ENCODE measurements around the gene SPNS2. TPM values are rescaled to one million over a fixed set of nuclear protein-coding genes. Genes with fewer than 3 reads are reported as not detected.

The SPNS2 gene
- total RNA-seq, 2 donors from 2014 or later, result 13.7 to 17.4 TPM

- no peak for DNase-seq
- intact Hi-C loops (cut with DNase I), result no loop called here
- no peak for TF ChIP-seq CTCF (IDR thresholded peaks at IDR 0.05)
- Histone ChIP-seq H3K27me3 (no peaks in the 10 kb centered on the region), H3K36me3 (no peaks in the 10 kb centered on the region), H3K4me1 (peaks cover 33% of the 10 kb centered on the region), H3K9me3 (no peaks in the 10 kb centered on the region), H3K27ac (no peak overlapping the region), H3K9ac (ENCODE audit: low read depth in 2 of 2, low read length in 2 of 2) (peak overlapping the region; percentile 4 to 74), H3K4me3 (no peak overlapping the region)
These were observed 21.4 kb upstream of the SPNS2 start for GRCh38 chr17:4477255-4477791.

GRCh38 chr17:4478318-4478830, 20.3 kb upstream of the SPNS2 start:
- Histone ChIP-seq H3K36me3 (no peaks in the 10 kb centered on the region), H3K4me3 (no peak overlapping the region), H3K9me3 (no peaks in the 10 kb centered on the region), H3K9ac (ENCODE audit: low read depth in 2 of 2, low read length in 2 of 2) (peak overlapping the region in 1 of 2 donors; percentile 46), H3K4me1 (peaks cover 36% of the 10 kb centered on the region), H3K27me3 (no peaks in the 10 kb centered on the region), H3K27ac (peak overlapping the region; percentile 93)
- intact Hi-C loops (cut with DNase I), result no loop called here
- no peak for TF ChIP-seq CTCF (IDR thresholded peaks at IDR 0.05)
- DNase-seq, result no peak

- intact Hi-C loops (cut with DNase I), result no loop called here
- DNase-seq, result peak; percentile 82
- Histone ChIP-seq H3K4me3 (no peak overlapping the region), H3K9ac (ENCODE audit: low read depth in 2 of 2, low read length in 2 of 2) (peak overlapping the region in 1 of 2 donors; percentile 84), H3K36me3 (no peaks in the 10 kb centered on the region), H3K9me3 (no peaks in the 10 kb centered on the region), H3K4me1 (peaks cover 36% of the 10 kb centered on the region), H3K27ac (peak overlapping the region; percentile 93), H3K27me3 (no peaks in the 10 kb centered on the region)
- no peak for TF ChIP-seq CTCF (IDR thresholded peaks at IDR 0.05)
These were observed 19.2 kb upstream of the SPNS2 start for GRCh38 chr17:4479340-4479981.

GRCh38 chr17:4479982-4480751, 18.5 kb upstream of the SPNS2 start:
- peak; percentile 71 for DNase-seq
- no peaks in the 10 kb centered on the region for H3K27me3 ChIP-seq
- no peaks in the 10 kb centered on the region for H3K9me3 ChIP-seq
- no peaks in the 10 kb centered on the region for H3K36me3 ChIP-seq
- H3K9ac ChIP-seq (ENCODE audit: low read depth in 2 of 2, low read length in 2 of 2), result peak overlapping the region; percentile 66 to 84
- intact Hi-C loops (cut with DNase I), result no loop called here
- H3K4me1 ChIP-seq, result peaks cover 36% of the 10 kb centered on the region
- no peak for TF ChIP-seq CTCF (IDR thresholded peaks at IDR 0.05)
- H3K27ac ChIP-seq, result peak overlapping the region; percentile 93
- no peak overlapping the region for H3K4me3 ChIP-seq

GRCh38 chr17:4480929-4481898, 17.5 kb upstream of the SPNS2 start:
- TF ChIP-seq CTCF (IDR thresholded peaks at IDR 0.05), result no peak
- no peaks in the 10 kb centered on the region for H3K36me3 ChIP-seq
- no peak overlapping the region for H3K4me3 ChIP-seq
- intact Hi-C loops (cut with DNase I), result no loop called here
- H3K27ac ChIP-seq, result peak overlapping the region; percentile 93
- H3K27me3 ChIP-seq, result no peaks in the 10 kb centered on the region
- H3K9ac ChIP-seq (ENCODE audit: low read depth in 2 of 2, low read length in 2 of 2), result peak overlapping the region; percentile 66 to 84
- peaks cover 33% of the 10 kb centered on the region for H3K4me1 ChIP-seq
- H3K9me3 ChIP-seq, result no peaks in the 10 kb centered on the region
- peak; percentile 90 for DNase-seq

Measured in colonic mucosa (tissue), 4 donors.